ENCODE measurements around the gene NOX5. TPM values are rescaled to one million over a fixed set of nuclear protein-coding genes. Genes with fewer than 3 reads are reported as not detected.
A peak's percentile ranks its signal among the peaks of the same experiment; 100 is the strongest.

Gene NOX5
- total RNA-seq, 1 donor from 2014 or later: not detected

DNA sequence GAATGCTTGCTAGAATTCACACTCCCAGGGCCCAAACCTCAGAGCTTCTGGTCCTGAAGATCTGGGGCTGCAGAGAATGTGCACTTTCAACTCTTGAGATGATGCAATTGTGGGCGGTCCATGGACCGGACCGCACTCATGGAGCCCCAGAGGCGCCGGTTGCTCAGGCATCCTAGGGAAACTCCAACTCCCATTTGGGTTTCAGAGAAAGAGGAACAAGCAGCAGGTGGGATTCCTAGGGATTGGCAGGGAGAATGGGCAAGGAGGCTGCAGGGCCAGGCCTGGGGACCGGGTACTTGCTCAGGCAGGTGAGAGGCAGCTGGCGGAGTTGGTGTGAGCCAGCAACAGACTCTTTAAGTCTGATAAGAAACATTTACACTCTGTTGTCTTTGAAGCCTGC lies 3.5 kb downstream of the NOX5 start:
- Mint-ChIP-seq H3K27ac (no peak overlapping the region), H3K4me1 (no peaks in the 10 kb centered on the region), H3K9me3 (no peaks in the 10 kb centered on the region), H3K4me3 (no peak overlapping the region), H3K36me3 (ENCODE audit: low read depth) (no peaks in the 10 kb centered on the region), H3K27me3 (peaks cover 4% of the 10 kb centered on the region)
- no peak for DNase-seq
- intact Hi-C loops (cut with micrococcal nuclease): no loop called here

DNA sequence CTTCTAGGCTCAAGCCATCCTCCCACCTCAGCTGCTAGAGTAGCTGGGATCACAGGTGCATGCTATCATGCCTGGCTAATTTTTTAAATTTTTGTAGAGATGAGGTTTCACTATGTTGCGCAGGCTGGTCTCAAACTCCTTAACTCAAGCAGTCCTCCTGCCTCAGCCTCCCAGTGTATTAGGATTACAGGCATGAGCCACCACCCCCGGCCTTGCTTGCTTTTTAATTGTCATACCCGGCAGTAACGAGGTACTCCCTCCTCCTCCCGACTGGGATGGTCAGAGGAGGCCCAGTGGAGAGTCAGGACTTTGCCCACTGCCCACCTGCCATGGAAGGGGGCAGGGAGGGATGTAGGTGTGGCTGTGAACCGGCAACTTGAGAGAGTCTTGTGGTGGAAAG lies 4.5 kb downstream of the NOX5 start:
- no peak for DNase-seq
- intact Hi-C loops (cut with micrococcal nuclease): no loop called here
- Mint-ChIP-seq H3K4me1 (no peaks in the 10 kb centered on the region), H3K4me3 (no peak overlapping the region), H3K9me3 (no peaks in the 10 kb centered on the region), H3K36me3 (ENCODE audit: low read depth) (no peaks in the 10 kb centered on the region), H3K27me3 (peaks cover 4% of the 10 kb centered on the region), H3K27ac (no peak overlapping the region)

DNA sequence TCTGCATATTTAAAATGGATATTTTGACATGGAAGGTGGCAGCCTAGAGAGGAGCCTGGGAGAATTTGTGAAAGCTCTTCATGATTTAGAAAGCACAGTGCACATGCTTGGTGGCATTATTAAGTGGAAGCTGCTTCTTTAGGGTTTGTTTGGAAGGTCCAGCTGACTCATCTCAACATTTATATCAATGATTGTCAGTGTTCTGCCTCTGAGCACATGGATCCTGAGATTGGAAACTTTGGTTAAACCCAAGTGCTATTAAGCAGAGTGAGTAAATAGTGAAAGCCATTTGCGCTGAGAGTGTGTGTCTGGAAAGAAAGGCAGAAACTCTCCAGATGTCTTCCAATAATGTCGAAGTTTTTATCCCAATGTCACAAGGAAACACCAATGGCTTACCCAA lies 7.4 kb downstream of the NOX5 start:
- Mint-ChIP-seq H3K27me3 (peaks cover 4% of the 10 kb centered on the region), H3K9me3 (no peaks in the 10 kb centered on the region), H3K27ac (no peak overlapping the region), H3K36me3 (ENCODE audit: low read depth) (no peaks in the 10 kb centered on the region), H3K4me3 (no peak overlapping the region), H3K4me1 (no peaks in the 10 kb centered on the region)
- DNase-seq: no peak
- intact Hi-C loops (cut with micrococcal nuclease): no loop called here

DNA sequence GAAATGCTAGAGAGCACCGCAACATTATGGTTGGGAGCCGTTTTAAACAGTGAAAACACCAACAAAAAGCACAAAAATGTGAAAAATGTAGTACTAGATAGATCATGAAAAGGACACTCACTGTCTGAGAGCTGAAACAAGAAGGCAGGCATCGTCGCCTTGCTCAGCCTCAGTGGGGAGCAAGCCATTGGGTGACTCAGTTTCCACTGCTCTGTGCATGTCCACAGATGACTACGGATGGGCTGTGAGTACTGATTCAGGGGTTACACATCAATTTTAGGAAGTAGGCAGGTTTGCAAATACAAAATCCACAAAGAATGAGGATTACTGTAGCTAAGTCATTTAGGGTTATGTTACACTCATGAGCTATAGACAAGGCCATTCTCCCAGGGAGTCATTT lies 10.8 kb downstream of the NOX5 start:
- DNase-seq: no peak
- H3K36me3 Mint-ChIP-seq (ENCODE audit: low read depth): no peaks in the 10 kb centered on the region
- no peaks in the 10 kb centered on the region for H3K4me1 Mint-ChIP-seq
- H3K9me3 Mint-ChIP-seq: no peaks in the 10 kb centered on the region
- intact Hi-C loops (cut with micrococcal nuclease): no loop called here
- no peak overlapping the region for H3K27ac Mint-ChIP-seq
- H3K27me3 Mint-ChIP-seq: peaks cover 2% of the 10 kb centered on the region
- no peak overlapping the region for H3K4me3 Mint-ChIP-seq

DNA sequence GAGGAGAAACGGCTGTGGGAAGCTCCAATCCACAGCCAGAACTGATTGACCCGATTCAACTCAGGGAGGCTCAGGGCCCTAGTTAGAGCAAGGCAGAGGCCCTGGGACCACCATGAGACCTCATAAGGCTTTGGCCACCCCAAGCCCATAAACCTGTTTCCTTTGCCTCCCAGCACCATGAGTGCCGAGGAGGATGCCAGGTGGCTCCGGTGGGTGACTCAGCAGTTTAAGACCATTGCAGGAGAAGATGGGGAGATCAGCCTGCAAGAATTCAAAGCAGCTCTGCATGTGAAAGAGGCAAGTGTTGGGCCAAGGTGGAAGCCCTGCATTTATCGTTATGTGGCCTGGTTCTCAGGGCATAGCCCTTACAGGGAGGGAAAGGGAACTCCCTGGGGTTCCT lies 11.9 kb downstream of the NOX5 start:
- H3K27me3 Mint-ChIP-seq: peaks cover 10% of the 10 kb centered on the region
- intact Hi-C loops (cut with micrococcal nuclease): no loop called here
- no peaks in the 10 kb centered on the region for H3K36me3 Mint-ChIP-seq (ENCODE audit: low read depth)
- no peaks in the 10 kb centered on the region for H3K9me3 Mint-ChIP-seq
- no peak for DNase-seq
- no peak overlapping the region for H3K4me3 Mint-ChIP-seq
- no peak overlapping the region for H3K27ac Mint-ChIP-seq
- no peaks in the 10 kb centered on the region for H3K4me1 Mint-ChIP-seq

DNA sequence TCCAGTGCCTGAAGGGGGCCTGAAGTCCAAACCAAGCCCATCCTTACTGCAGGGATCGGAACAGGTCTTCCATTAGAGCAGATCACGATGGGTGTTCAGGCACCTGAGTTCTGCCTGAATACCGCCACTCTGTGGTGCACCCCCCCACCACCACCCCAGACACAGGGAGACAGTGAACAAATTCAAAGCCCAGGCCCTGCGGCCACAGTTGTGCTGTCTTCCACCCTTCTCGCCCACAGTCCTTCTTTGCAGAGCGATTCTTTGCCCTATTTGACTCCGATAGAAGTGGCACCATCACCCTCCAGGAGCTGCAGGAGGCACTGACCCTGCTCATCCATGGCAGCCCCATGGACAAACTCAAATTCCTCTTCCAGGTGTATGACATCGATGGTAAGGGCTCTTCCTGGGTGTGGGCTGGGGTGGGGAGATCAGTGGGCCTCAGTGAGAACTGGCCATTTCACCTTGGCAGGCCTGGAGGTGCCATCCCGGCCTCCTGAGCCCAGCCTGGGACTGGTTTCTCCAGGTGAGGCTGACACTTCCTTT lies 13.6 kb downstream of the NOX5 start:
- DNase-seq: no peak
- Mint-ChIP-seq H3K4me1 (peaks cover 3% of the 10 kb centered on the region), H3K27me3 (peaks cover 10% of the 10 kb centered on the region), H3K4me3 (no peak overlapping the region), H3K27ac (no peak overlapping the region), H3K9me3 (no peaks in the 10 kb centered on the region), H3K36me3 (ENCODE audit: low read depth) (no peaks in the 10 kb centered on the region)
- intact Hi-C loops (cut with micrococcal nuclease): no loop called here

DNA sequence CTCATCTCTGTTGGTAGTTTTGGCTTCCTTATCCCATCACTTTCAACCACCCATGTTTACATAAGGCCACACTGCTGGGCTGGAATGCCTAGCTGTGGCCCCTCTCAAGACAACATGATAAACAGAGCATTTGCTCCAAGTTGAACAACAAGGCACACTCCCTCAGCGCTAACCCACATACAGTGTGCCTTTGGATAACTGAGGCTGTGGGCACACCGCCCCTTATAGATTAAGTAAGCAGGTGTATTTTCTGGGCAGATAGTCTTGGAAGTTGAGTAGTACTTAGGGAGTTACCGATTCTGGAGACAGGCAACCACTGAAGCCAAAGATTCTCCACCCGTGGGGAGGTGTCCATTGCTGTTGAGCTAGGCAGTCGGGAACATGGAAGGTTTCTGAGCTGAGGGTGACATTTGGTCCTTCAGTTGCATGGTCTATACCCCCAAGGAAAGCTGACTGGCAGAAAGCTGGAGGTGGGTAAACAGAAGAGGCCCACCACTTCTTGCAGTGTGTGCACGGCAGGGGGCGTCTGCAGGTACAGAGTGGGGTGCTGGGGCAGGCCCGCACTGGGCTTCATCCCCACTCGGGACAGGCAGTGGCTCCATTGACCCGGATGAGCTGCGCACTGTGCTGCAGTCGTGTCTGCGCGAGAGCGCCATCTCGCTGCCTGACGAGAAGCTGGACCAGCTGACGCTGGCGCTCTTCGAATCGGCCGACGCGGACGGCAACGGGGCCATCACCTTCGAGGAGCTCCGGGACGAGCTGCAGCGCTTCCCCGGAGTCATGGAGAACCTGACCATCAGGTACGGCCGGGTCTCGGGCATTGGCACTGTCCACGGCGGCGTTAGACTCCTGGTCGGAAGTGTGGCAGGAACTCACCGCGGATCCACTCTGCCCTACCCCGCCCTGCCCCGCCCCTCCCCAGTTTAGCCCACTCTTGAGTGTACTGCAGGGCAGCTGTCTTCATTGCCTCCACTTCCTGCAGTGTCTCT lies 16.8 kb downstream of the NOX5 start:
- peaks cover 10% of the 10 kb centered on the region for H3K27me3 Mint-ChIP-seq
- no peak overlapping the region for H3K27ac Mint-ChIP-seq
- H3K36me3 Mint-ChIP-seq (ENCODE audit: low read depth): no peaks in the 10 kb centered on the region
- intact Hi-C loops (cut with micrococcal nuclease): no loop called here
- peaks cover 6% of the 10 kb centered on the region for H3K4me1 Mint-ChIP-seq
- DNase-seq: peak; percentile 78
- H3K4me3 Mint-ChIP-seq: peak overlapping the region; percentile 57
- H3K9me3 Mint-ChIP-seq: no peaks in the 10 kb centered on the region

DNA sequence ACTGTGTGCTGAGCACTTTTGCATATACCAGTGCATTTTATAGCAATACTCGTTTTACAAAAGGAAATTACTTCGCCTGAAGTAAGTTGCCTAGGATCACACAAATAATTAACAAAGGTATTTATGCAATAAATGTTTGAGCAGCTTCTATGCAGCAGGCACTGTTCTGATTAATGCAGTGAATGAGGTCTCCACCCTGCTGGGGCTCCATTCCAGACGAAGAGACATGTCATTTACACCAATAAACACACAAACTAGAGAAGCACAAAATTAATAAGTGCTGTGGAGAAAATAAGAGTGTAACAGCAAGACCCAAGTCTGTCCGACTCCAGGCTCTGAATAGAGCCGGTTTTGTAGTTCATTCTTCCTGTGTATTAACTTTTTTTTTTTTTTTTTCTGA lies 17.5 kb downstream of the NOX5 start:
- peaks cover 10% of the 10 kb centered on the region for H3K27me3 Mint-ChIP-seq
- H3K9me3 Mint-ChIP-seq: no peaks in the 10 kb centered on the region
- DNase-seq: no peak
- H3K4me3 Mint-ChIP-seq: peak overlapping the region; percentile 57
- H3K27ac Mint-ChIP-seq: no peak overlapping the region
- peaks cover 6% of the 10 kb centered on the region for H3K4me1 Mint-ChIP-seq
- H3K36me3 Mint-ChIP-seq (ENCODE audit: low read depth): no peaks in the 10 kb centered on the region
- intact Hi-C loops (cut with micrococcal nuclease): no loop called here

DNA sequence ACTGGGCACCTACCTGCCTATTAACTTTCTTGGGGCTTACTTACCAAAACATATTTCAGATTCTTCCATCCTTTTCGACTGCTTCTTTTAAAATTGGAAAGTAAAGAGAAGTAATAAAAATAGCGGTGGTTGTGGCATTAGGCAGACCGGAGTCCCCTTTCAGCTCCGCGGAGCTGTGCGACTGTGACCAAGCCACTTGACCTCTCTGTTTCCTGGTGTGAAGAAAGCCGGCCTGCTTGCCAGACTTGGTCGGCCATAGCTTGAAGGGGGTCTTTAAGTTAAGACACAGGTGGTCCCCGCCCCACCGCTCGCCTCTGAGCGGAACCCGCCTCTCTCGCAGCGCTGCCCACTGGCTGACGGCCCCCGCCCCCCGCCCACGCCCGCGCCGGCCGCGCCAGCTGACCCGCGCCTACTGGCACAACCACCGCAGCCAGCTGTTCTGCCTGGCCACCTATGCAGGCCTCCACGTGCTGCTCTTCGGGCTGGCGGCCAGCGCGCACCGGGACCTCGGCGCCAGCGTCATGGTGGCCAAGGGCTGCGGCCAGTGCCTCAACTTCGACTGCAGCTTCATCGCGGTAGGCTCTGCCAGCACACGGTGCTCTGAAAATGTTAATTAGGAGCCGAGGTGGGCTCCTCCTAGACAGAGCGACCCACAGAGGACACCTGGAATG lies 18.3 kb downstream of the NOX5 start:
- no peak for DNase-seq
- Mint-ChIP-seq H3K36me3 (ENCODE audit: low read depth) (no peaks in the 10 kb centered on the region), H3K9me3 (no peaks in the 10 kb centered on the region), H3K4me1 (peaks cover 6% of the 10 kb centered on the region), H3K4me3 (no peak overlapping the region), H3K27me3 (peaks cover 15% of the 10 kb centered on the region), H3K27ac (no peak overlapping the region)
- intact Hi-C loops (cut with micrococcal nuclease): no loop called here

DNA sequence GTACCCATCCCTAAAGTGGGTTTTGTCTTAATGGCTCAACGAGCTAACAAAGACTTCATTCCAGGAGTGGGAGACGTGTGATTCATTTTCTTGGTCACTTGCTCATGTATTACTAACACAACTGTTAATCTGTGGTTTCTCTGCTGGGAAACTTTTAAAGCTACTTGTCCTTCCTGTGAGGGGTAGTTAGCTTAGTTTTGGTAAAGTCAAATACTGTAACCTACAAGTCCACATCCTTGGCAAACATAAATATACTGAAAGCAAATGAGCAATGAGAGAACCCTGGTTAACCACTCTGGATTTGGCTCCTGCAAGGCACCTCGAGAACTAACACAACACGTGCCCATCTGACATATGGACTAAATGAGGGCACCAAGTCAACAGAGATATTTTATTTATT lies 19.9 kb downstream of the NOX5 start:
- Mint-ChIP-seq H3K9me3 (no peaks in the 10 kb centered on the region), H3K36me3 (ENCODE audit: low read depth) (no peaks in the 10 kb centered on the region), H3K4me1 (peaks cover 6% of the 10 kb centered on the region), H3K27ac (peak overlapping the region; percentile 12), H3K4me3 (no peak overlapping the region), H3K27me3 (peaks cover 16% of the 10 kb centered on the region)
- DNase-seq: no peak
- intact Hi-C loops (cut with micrococcal nuclease): no loop called here

DNA sequence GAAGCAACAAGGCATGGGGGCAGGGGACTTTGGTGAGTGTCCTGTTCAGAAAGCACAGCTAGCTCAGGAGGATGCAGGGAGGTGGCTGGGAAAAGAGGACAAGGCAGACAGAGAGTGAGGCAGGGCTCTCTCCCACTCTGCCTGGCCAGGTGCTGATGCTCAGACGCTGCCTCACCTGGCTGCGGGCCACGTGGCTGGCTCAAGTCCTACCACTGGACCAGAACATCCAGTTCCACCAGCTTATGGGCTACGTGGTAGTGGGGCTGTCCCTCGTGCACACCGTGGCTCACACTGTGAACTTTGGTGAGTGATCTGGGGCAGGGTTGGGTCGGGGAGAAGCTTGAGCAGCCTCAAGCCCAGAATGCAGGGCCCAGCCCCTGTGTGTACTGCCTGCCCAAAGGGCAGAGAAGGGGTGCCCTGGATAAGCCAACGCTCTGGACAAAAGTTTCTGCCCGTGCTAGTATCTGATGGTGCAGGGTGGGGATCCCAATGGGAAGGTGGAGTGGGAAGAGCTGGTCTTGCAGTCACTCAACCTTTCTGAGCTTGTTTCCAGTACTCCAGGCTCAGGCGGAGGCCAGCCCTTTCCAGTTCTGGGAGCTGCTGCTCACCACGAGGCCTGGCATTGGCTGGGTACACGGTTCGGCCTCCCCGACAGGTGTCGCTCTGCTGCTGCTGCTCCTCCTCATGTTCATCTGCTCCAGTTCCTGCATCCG lies 20.9 kb downstream of the NOX5 start:
- no peak overlapping the region for H3K4me3 Mint-ChIP-seq
- H3K27me3 Mint-ChIP-seq: peaks cover 13% of the 10 kb centered on the region
- H3K27ac Mint-ChIP-seq: no peak overlapping the region
- H3K4me1 Mint-ChIP-seq: peaks cover 6% of the 10 kb centered on the region
- DNase-seq: no peak
- intact Hi-C loops (cut with micrococcal nuclease): no loop called here
- no peaks in the 10 kb centered on the region for H3K9me3 Mint-ChIP-seq
- H3K36me3 Mint-ChIP-seq (ENCODE audit: low read depth): no peaks in the 10 kb centered on the region

DNA sequence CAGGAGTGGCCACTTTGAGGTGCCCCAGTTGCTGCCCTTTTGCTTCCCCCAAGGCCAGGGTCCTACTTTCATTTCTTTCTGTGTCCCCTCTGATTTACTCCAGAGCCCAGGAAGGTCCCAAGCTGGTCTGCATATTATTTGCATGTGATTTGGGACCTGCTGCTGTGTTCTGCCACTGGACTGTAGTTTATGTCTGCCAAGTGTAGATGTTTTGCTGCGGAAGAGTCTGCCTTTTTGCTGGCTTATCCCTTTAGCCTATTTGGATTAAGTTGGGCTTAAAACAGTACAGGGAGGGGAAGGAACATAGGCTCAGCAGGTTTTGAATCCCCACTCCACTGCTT lies 21.4 kb downstream of the NOX5 start:
- intact Hi-C loops (cut with micrococcal nuclease): no loop called here
- H3K4me1 Mint-ChIP-seq: peaks cover 6% of the 10 kb centered on the region
- no peaks in the 10 kb centered on the region for H3K9me3 Mint-ChIP-seq

DNA sequence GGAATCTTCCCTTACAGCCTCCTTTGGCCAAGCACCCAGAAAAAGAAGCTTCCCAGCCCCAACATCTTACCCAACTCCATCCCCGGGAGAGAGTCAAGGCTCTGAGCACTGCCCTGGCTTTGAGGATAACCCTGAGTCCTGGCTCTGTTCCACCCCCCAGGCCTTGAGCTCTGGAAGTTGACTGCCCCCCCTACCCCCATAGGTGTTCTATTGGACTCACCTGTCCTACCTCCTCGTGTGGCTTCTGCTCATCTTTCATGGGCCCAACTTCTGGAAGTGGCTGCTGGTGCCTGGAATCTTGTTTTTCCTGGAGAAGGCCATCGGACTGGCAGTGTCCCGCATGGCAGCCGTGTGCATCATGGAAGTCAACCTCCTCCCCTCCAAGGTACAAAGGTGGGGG lies 22.3 kb downstream of the NOX5 start:
- Mint-ChIP-seq H3K27me3 (peaks cover 6% of the 10 kb centered on the region), H3K4me1 (peaks cover 6% of the 10 kb centered on the region)

More for the DNA sequence above, 21.4 kb downstream of the NOX5 start:
- Mint-ChIP-seq H3K36me3 (ENCODE audit: low read depth) (no peaks in the 10 kb centered on the region), H3K27ac (no peak overlapping the region), H3K4me3 (no peak overlapping the region), H3K27me3 (peaks cover 9% of the 10 kb centered on the region)
- DNase-seq: no peak

DNA sequence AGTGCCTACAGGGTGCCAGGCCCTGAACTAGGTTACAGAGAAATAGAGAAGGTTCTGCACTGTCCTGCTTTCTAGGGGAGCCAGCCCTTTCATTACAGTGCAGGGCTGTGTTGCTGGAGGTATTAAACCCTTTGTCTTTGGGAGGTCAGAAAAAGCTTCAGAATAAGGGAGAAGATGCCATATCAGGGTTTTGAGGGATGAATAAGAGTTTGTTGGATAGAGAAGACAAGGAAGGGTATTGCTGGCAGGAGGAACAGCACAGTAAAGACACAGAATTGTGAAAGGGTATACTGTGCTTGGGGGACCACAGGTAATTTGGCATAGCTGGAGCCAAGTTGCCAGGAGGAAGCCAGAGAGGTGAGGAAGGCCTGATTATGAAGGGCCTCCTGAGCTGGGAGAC lies 23.0 kb downstream of the NOX5 start:
- Mint-ChIP-seq H3K4me3 (no peak overlapping the region), H3K36me3 (ENCODE audit: low read depth) (no peaks in the 10 kb centered on the region), H3K4me1 (peaks cover 4% of the 10 kb centered on the region), H3K9me3 (no peaks in the 10 kb centered on the region), H3K27me3 (peaks cover 6% of the 10 kb centered on the region), H3K27ac (no peak overlapping the region)
- DNase-seq: no peak
- intact Hi-C loops (cut with micrococcal nuclease): no loop called here

More for the DNA sequence above, 22.3 kb downstream of the NOX5 start:
- no peaks in the 10 kb centered on the region for H3K9me3 Mint-ChIP-seq
- H3K4me3 Mint-ChIP-seq: no peak overlapping the region
- H3K27ac Mint-ChIP-seq: no peak overlapping the region
- DNase-seq: no peak
- intact Hi-C loops (cut with micrococcal nuclease): no loop called here
- H3K36me3 Mint-ChIP-seq (ENCODE audit: low read depth): no peaks in the 10 kb centered on the region

Data from activated CD4-positive, alpha-beta T cell treated with anti-CD3 and anti-CD28 coated beads, Interleukin-2, amount 10 ng/mL, durations not matched to agents 24 days and 14 days (primary cell).